GM18511 (cell line): ENCODE results near the gene ZDHHC6.
"Not testable (repeated sequence)": the region's sequence is repeated elsewhere in the genome, so short reads cannot be mapped to it uniquely, and the experiment has no call there.

Experiments
- ATAC-seq: cut with Tn5 transposase; IDR thresholded peaks from one replicate; pipeline ENCODE4 v1.9.1; 2021; ENCODE audit warnings: mild to moderate bottlenecking, moderate library complexity; ENCODE audit not compliant: unreplicated experiment

Gene ZDHHC6

DNA sequence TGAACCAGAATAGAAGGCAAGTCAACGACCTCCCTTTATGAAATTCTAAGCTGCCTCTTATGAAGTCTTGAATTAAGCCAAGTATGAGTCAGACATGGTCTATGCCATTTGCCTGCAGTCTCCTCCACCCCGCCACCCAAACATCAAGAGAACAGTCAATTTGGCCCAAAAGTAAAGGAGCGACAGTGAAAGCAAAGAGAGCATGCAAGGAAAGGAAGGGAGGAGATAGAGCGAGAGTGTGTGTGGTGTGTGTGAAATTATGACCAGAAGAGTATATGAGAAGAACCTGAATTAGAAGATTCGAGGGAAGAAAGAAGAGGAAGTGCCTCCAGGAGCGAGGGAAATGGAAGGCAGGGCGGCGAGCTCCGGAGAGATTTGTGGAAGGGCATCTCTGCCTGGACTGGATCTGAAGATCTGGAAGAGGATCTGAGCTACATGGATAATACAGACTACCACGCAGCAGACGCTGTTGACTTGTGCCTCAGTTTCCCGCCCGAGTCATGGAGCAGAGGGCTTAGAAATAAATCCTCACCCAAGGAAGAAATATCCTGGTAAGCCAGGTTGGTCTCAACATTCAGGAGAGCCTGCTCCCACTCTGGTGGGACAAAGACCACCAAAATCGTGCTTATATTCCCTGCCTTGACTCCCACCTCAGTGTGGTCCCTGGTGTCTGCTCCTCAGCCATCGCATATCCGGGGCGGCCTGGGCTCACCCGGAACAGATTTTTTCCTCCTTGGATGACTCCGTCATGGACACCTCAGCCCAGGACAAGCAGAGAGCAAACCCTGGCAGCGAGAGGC lies 459 bp downstream of the ZDHHC6 start:
- ATAC-seq = peak; percentile 49

GRCh38 chr10:112442063-112442462 lies 4.7 kb downstream of the ZDHHC6 start:
- ATAC-seq = no peak

- ATAC-seq = no peak
These were observed 5.2 kb downstream of the ZDHHC6 start for GRCh38 chr10:112441520-112441919.

DNA sequence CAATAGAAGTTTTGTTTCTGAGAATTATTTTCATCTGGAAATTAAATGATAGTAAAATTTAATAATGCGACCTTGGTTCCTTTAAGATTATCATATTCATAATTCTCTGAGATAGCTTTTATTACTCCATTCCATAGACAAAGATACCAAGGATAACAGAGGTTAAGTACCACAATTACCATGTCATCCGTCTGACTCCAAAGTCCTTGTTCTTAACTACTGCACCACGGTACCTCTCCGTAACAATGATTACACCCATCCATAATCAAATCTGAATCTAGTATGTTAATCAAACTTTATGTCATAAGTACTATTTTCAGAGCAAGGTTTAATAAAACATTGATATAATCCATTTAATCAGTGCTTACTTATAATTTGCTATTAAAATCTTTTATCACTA lies 8.4 kb downstream of the ZDHHC6 start:
- ATAC-seq = no peak

- no peak for ATAC-seq
These were observed 11.6 kb downstream of the ZDHHC6 start for GRCh38 chr10:112434988-112435619.

DNA sequence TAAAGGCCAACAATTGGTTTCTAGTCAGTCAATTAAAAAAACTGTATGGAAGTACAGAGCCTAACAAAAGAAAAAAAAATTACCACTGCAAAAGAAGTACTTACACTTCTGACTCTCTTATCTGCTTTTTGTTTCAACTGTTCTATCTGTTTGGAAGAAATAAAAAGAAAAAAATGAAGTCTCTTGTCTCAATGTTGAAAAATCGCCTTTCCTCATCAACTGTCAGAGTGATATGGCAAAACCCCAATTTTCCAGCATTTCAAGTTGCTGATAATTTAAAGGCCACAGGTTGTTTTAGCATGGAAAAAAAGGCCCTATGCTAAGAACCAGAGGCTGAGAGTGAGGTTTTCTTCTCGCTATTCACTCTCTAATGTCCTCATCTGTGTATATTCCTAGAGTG lies 13.6 kb downstream of the ZDHHC6 start:
- ATAC-seq = no peak

DNA sequence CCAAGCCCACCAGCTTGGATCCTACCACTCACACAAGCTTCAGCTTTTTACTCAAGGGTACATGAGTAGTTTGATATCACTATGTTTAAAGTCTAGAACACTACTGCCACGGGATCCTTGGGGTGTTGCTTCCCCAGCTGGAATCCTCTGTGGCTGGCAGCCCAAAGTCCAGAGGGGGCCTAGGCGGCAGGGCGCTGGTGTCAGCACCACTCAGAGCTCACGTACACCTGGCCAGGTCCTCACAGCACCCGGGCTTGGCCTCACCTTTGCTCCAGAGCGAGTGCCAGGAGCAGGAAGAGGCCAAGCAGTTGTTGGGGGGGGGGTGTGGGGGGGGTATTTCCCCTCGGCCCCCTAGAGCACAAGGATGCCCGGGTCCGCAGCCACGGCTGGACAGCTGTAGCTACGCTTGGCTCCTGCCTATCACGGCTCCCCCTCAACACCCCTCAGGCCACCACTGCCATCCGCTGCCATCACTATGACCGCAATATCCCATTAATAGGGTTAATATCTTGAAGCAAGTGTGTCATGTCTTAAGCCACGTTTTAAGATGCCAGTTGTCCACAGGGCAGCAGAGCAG lies 17.0 kb downstream of the ZDHHC6 start:
- no peak for ATAC-seq

- no peak for ATAC-seq
These were observed 17.6 kb downstream of the ZDHHC6 start for GRCh38 chr10:112429147-112429546.

DNA sequence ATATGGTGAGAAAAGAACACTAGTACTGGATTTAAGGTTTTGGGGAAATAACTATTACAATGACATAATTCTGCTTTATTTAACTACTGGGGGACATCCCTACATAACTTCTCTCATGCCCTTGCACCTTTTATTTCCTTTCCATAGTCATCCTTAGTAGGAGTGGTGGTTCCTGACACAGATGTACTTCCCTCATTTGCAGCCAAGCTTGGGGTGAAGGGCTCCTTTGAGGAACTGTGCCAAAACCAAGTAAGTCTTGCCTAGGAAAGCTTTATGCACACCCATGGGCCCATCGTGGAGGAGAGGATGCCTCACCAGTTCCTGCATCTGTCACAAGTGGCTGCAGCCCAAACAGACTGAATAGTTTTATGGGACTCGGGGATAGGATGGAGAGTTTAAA lies 20.6 kb downstream of the ZDHHC6 start:
- no peak for ATAC-seq

GRCh38 chr10:112424651-112425050 lies 22.1 kb downstream of the ZDHHC6 start:
- no peak for ATAC-seq

DNA sequence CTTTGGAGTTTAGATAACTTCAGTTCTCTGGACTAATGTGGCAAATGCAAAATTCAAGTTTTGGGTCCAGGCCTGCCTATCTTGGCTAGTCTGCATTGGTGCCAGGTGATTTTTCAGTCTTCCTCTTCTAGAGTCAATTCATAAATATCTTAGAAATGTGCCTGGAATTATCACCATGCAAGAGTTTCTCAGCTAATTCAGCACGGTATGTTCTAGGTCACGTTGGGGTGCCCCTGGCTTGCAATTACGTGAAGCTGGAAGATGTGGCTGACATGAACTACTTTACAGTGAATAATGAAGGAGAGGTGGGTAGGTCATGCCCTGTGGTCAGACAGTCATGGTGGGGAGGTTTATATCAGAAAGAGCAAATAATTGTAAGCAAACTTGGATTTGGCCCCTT lies 25.0 kb downstream of the ZDHHC6 start:
- ATAC-seq = no peak

- no peak for ATAC-seq
These were observed 34.0 kb downstream of the ZDHHC6 start for GRCh38 chr10:112412696-112413095.

- ATAC-seq = no peak
These were observed 37.0 kb downstream of the ZDHHC6 start for GRCh38 chr10:112409755-112410154.

DNA sequence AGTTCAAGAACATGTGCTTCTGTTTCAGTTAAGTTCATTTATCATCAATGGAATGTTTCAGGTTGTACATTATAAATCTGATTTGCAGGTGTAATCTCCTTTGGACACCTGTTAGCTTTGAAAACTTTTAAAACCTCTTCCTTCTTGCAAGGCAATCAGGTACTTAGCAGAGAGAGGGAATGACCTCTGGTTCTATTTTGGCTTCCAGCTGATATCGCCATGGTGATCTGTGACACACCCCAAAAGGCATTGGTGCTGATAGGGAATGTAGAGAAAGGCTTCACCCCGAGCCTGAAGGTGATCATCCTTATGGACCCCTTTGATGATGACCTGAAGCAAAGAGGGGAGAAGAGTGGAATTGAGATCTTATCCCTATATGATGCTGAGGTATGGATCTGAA lies 37.4 kb downstream of the ZDHHC6 start:
- no peak for ATAC-seq

- ATAC-seq = no peak
These were observed 39.0 kb downstream of the ZDHHC6 start for GRCh38 chr10:112407696-112408095.

DNA sequence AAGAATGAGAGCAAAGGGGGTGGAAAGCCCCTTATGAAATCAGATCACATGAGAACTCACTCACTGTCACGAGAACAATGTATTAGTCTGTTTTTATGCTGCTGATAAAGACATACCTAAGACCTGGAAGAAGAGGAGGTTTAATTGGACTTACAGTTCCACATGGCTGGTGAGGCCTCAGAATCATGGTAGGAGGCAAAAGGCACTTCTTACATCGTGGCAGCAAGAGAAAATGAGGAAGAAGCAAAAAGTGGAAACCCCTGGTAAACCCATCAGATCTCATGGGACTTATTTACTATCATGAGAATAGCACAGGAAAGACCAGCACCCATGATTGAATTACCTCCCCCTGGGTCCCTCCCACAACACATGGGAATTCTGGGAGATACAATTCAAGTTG lies 39.9 kb downstream of the ZDHHC6 start:
- ATAC-seq = not testable (repeated sequence)

GRCh38 chr10:112404617-112405016 lies 42.1 kb downstream of the ZDHHC6 start:
- ATAC-seq = no peak

- ATAC-seq = no peak
These were observed 43.8 kb downstream of the ZDHHC6 start for GRCh38 chr10:112402917-112403316.

DNA sequence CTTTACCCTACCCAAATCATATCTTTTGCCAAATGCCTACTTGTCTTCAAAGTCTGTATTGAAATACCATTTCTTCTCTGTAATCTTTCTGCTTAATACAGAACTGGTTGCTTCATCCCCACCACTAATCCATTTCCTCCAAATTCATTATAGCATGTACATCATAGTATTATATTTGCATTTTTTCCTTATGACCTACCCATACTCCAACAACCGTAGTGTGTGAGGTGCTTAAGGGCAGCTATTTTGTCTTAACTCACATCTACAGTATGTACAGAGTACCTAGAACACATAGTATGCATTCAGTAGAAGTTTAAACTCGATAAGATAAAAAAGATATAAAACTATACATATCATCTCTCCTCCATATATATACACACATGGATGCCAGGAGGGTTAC lies 49.1 kb downstream of the ZDHHC6 start:
- no peak for ATAC-seq

DNA sequence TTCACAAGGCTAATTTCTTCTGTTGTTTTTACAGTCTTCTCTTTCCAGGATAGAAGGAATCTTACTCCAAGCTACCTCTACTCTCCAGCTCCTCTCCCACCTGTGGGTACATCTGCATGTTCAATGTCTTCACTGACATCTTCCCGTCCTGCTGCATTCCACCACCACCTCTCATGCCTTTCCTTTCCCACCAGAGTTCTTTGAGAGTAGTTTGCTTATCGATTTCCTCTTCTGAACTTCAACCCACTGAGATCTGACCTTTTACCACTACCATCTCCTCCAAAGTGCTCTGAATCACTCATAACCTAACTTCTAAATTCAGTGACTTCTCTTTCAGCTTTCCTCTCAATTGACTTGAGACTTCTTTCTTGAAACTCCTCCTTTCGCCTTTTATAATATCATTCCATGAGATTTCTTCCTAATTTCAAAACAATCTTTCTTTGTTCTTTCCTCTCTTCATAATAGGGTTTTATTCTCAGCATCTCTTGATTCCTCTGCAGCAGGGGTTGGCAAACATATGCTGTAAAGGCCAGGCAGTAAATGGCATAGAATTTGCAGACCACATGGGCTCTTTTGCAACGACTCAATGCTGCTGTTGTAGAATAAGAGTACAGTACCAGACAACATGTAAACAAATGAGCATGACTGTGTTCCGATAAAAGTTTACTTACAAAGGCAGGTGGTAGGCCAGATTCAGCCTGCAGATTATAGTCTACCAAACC lies 50.7 kb downstream of the ZDHHC6 start:
- no peak for ATAC-seq

DNA sequence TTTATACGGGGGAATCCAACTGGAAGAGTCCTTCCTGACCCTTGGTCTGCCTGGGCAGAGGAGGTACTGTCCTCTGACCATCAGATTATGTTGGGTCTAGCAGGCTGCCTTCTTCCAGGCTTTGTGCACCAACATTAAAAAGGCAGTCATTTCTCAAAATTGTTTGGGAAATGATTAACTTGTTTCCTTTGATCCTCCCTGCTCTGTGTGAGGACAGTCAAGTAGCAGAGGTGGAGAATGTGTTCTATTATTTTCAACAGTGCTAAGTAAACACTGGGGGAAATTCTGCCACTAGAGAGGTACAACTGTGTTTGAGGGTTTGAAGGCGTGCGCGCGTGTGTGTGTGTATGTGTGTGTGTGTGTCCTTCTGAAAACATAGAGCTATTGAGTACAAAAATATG lies 52.2 kb downstream of the ZDHHC6 start:
- peak; percentile 45 for ATAC-seq

- no peak for ATAC-seq
These were observed 52.9 kb downstream of the ZDHHC6 start for GRCh38 chr10:112393827-112394226.
